IMR-90 (cell line): Measurements from ENCODE around the gene DEFB108B. TPM values are rescaled to one million over a fixed set of nuclear protein-coding genes. Genes with fewer than 3 reads are reported as not detected.
"Not testable (repeated sequence)": the region's sequence is repeated elsewhere in the genome, so short reads cannot be mapped to it uniquely, and the experiment has no call there.

Source experiments
- ATAC-seq: fragments of 200-7000 bp; cut with Tn5 transposase; 2 replicates; pipeline ENCODE4 v1.9.1; 2020; ENCODE audit warnings: low read depth, mild to moderate bottlenecking, moderate library complexity
- BruUV-seq: library from RNA; stranded (reverse); fragments of 400-500 nt; replicated peaks from 2 replicates; lab custom pipeline; 2021; lab: Mats Ljungman, UMichigan
- CTCF ChIA-PET: fragments of 300-600 bp; formaldehyde crosslinking; extraction: SDS; loops from one replicate; lab custom pipeline; 2021; ENCODE audit warnings: antibody characterized with exemption; lab: Yijun Ruan, JAX
- POLR2A ChIA-PET: fragments of 300-600 bp; sonication (Branson Sonifier 250); formaldehyde crosslinking; loops from one replicate; lab custom pipeline; 2022; ENCODE audit warnings: antibody characterized with exemption; ENCODE audit not compliant: unreplicated experiment; lab: Charles Lee
- DNase-seq: peaks from one replicate; pipeline ENCODE4 v3.0.0; 2013
- H2AFZ ChIP-seq: replicated peaks from 2 replicates; pipeline ENCODE3; 2013; ENCODE audit warnings: low read length, mild to moderate bottlenecking; ENCODE audit not compliant: poor library complexity
- H2AK5ac ChIP-seq: 2 replicates; pipeline ENCODE4 v1.6.1; 2013; ENCODE audit warnings: low read depth, low read length, inconsistent platforms
- H2AK9ac ChIP-seq: replicated peaks from 2 replicates; pipeline ENCODE3; 2013; ENCODE audit warnings: mild to moderate bottlenecking, low read depth, low read length, moderate library complexity; ENCODE audit not compliant: poor library complexity
- H2BK120ac ChIP-seq: 2 replicates; pipeline ENCODE4 v1.6.1; 2013; ENCODE audit warnings: low read depth, low read length, inconsistent platforms
- H2BK15ac ChIP-seq: 3 replicates; pipeline ENCODE4 v1.6.1; 2013; ENCODE audit warnings: low read depth, low read length, inconsistent platforms
- H2BK20ac ChIP-seq: 2 replicates; pipeline ENCODE4 v1.6.1; 2013; ENCODE audit warnings: low read depth, mild to moderate bottlenecking, inconsistent platforms, low read length, moderate library complexity
- H2BK5ac ChIP-seq: 2 replicates; pipeline ENCODE4 v1.6.1; 2013; ENCODE audit warnings: mild to moderate bottlenecking, low read depth, low read length, inconsistent platforms; ENCODE audit not compliant: poor library complexity, severe bottlenecking
- H3K14ac ChIP-seq: replicated peaks from 2 replicates; pipeline ENCODE4 v1.6.1; 2013; ENCODE audit warnings: low read depth, low read length, inconsistent platforms
- H3K18ac ChIP-seq: 2 replicates; pipeline ENCODE4 v1.6.1; 2013; ENCODE audit warnings: low read depth, low read length, control low read depth
- H3K23ac ChIP-seq: 2 replicates; pipeline ENCODE4 v1.6.1; 2013; ENCODE audit warnings: low read depth, low read length, inconsistent platforms
- H3K27ac ChIP-seq: 2 replicates; pipeline ENCODE4 v1.5.1; 2013; ENCODE audit warnings: mild to moderate bottlenecking, control low read depth, low read length; ENCODE audit not compliant: insufficient read depth
- H3K27me3 ChIP-seq: 2 replicates; pipeline ENCODE4 v1.6.1; 2013; ENCODE audit warnings: low read length; ENCODE audit not compliant: control insufficient read depth, insufficient read depth
- H3K36me3 ChIP-seq: 2 replicates; pipeline ENCODE4 v1.6.1; 2013; ENCODE audit warnings: low read length, mixed read lengths; ENCODE audit not compliant: control insufficient read depth, insufficient read depth
- H3K4ac ChIP-seq: 2 replicates; pipeline ENCODE4 v1.6.1; 2013; ENCODE audit warnings: low read depth, low read length, inconsistent platforms
- H3K4me1 ChIP-seq: 2 replicates; pipeline ENCODE4 v1.6.1; 2013; ENCODE audit warnings: low read length, mixed read lengths; ENCODE audit not compliant: control insufficient read depth, insufficient read depth
- H3K4me2 ChIP-seq: 2 replicates; pipeline ENCODE4 v1.6.1; 2013; ENCODE audit warnings: low read depth, mild to moderate bottlenecking, control low read depth, low read length, moderate library complexity
- H3K4me3 ChIP-seq: 2 replicates; pipeline ENCODE4 v1.5.1; 2013; ENCODE audit warnings: low read depth, mild to moderate bottlenecking, control low read depth, low read length, moderate library complexity; ENCODE audit not compliant: insufficient read depth
- H3K56ac ChIP-seq: 2 replicates; pipeline ENCODE4 v1.6.1; 2013; ENCODE audit warnings: low read length, inconsistent platforms; ENCODE audit not compliant: insufficient read depth; ENCODE audit errors: extremely low read depth
- H3K79me1 ChIP-seq, 2 experiments: 2 replicates each; pipeline ENCODE4 v1.6.1; 2013; ENCODE audit warnings: low read length in 2 of 2, inconsistent platforms in 1 of 2, low read depth in 1 of 2
- H3K9ac ChIP-seq: 2 replicates; pipeline ENCODE4 v1.6.1; 2013; ENCODE audit warnings: low read depth, low read length, control low read depth
- H3K9me1 ChIP-seq: 2 replicates; pipeline ENCODE4 v1.6.1; 2013; ENCODE audit warnings: low read length, inconsistent platforms; ENCODE audit not compliant: insufficient read depth
- H3K9me3 ChIP-seq: 2 replicates; pipeline ENCODE4 v1.6.1; 2013; ENCODE audit warnings: low read length; ENCODE audit not compliant: control insufficient read depth, insufficient read depth
- H4K20me1 ChIP-seq: 2 replicates; pipeline ENCODE4 v1.6.1; 2013; ENCODE audit warnings: low read length, inconsistent platforms; ENCODE audit not compliant: insufficient read depth
- H4K5ac ChIP-seq: 2 replicates; pipeline ENCODE4 v1.6.1; 2013; ENCODE audit warnings: mild to moderate bottlenecking, low read depth, low read length, control low read depth
- H4K8ac ChIP-seq, 2 experiments: 2 replicates each; pipeline ENCODE4 v1.6.1; 2013; ENCODE audit warnings: low read depth in 2 of 2, low read length in 2 of 2, control low read depth in 1 of 2, inconsistent platforms in 1 of 2
- H4K91ac ChIP-seq: 2 replicates; pipeline ENCODE4 v1.6.1; 2013; ENCODE audit warnings: low read depth, low read length, inconsistent platforms; ENCODE audit not compliant: insufficient read depth
- WGBS, 2 experiments: methylation state at CpG; one replicate each; pipeline versions ENCODE4 v1.1.5 to v1.1.7; 2013; ENCODE audit warnings: missing lambda C conversion rate in 2 of 2; ENCODE audit not compliant: insufficient read length in 1 of 2; ENCODE audit errors: extremely low coverage in 2 of 2; 5-methylcytosine and 5-hydroxymethylcytosine counted together
- dilution Hi-C: fragments of 300-500 bp; cut with HindIII; formaldehyde crosslinking; loops from one replicate; pipeline ENCODE4 v1.14.3; 2018; ENCODE audit warnings: low sequenced_read_pairs; ENCODE audit not compliant: unreplicated experiment
- in situ Hi-C: fragments of 300-500 bp; cut with MboI; formaldehyde crosslinking; loops from 3 replicates; pipeline ENCODE4 v1.14.3; 2019; ENCODE audit warnings: low sequenced_read_pairs, inconsistent platforms, mixed read lengths
- intact Hi-C: fragments of 100-400 bp; cut with micrococcal nuclease; formaldehyde crosslinking; loops from 2 replicates; pipeline ENCODE4 v1.10.0; 2022
- polyA plus RNA-seq, 3 experiments: library from polyadenylated mRNA; depleted of rRNA; stranded (reverse); fragments of >200 nt; gene quantifications; 2 replicates each; pipeline ENCODE4 v1.2.3, GENCODE V29; 2012; ENCODE audit warnings: low replicate concordance in 1 of 3
- total RNA-seq: library from RNA; depleted of rRNA; stranded (reverse); fragments of >200 nt; gene quantifications from 2 replicates; pipeline ENCODE4 v1.2.3, GENCODE V29; 2012

The DEFB108B gene
- total and polyA plus RNA-seq, 2 of the 4 experiments (the other 2 are of a cell fraction) = not detected

- POLR2A ChIA-PET, H3K14ac ChIP-seq, H3K9me3 ChIP-seq, dilution Hi-C loops, H3K23ac ChIP-seq, H4K91ac ChIP-seq, H3K79me1 ChIP-seq, H4K5ac ChIP-seq, H2AFZ ChIP-seq, H3K9me1 ChIP-seq, H3K18ac ChIP-seq, H3K27ac ChIP-seq, H4K20me1 ChIP-seq, H4K8ac ChIP-seq, H3K9ac ChIP-seq, H2BK15ac ChIP-seq, DNase-seq, H3K4ac ChIP-seq, H2AK5ac ChIP-seq, H3K27me3 ChIP-seq, intact Hi-C loops, H2BK5ac ChIP-seq, ATAC-seq, BruUV-seq, H2BK20ac ChIP-seq, H2BK120ac ChIP-seq, H3K4me1 ChIP-seq, H2AK9ac ChIP-seq, H3K36me3 ChIP-seq, H3K56ac ChIP-seq, in situ Hi-C loops, H3K4me2 ChIP-seq, H3K4me3 ChIP-seq: not testable (repeated sequence)
- CTCF ChIA-PET = interaction anchor here (0.6 kb wide), 1 partner anchor 155 kb away, joined by 4 read pairs; no protein-coding TSS in a partner anchor
- WGBS, 2 experiments = 100% methylated on average over 1 of the region's 13 CpGs; no CpG with 5 or more reads in 1 of the 2 experiments
These were observed 33.4 kb upstream of the DEFB108B start for GRCh38 chr11:71799556-71800128.
